ENCODE data around the gene SLC44A1. TPM values are rescaled to one million over a fixed set of nuclear protein-coding genes. Genes with fewer than 3 reads are reported as not detected.

Gene SLC44A1
- total RNA-seq, 4 donors from 2014 or later: 25.7 to 37.8 (median 28.3) TPM

GRCh38 chr9:105475302-105475701 is 230.9 kb downstream of the SLC44A1 start:
- 71% methylated on average over 2 of the region's 2 CpGs for WGBS
- Histone ChIP-seq H3K27ac (replicated peaks in 1 of 4) (no peak overlapping the region), H3K4me3 (no peak overlapping the region), H3K27me3 (no peaks in the 10 kb centered on the region), H3K36me3 (peaks cover 0 to 7% (median 6%) of the 10 kb centered on the region in 4 donors), H3K9me3 (no peaks in the 10 kb centered on the region), H3K4me1 (no peaks in the 10 kb centered on the region)
- peak in 2 of 3 experiments; percentile 12 to 29 for TF ChIP-seq CTCF (IDR thresholded peaks at IDR 0.05)
- TF ChIP-seq POLR2A (IDR thresholded peaks at IDR 0.05; ENCODE audit: low read depth): no peak
- intact Hi-C loops (cut with DNase I): no loop called here
- no peak for DNase-seq (ENCODE audit: extremely low spot score)

GRCh38 chr9:105479846-105480245 is 235.4 kb downstream of the SLC44A1 start:
- H3K27ac ChIP-seq (replicated peaks in 1 of 4): no peak overlapping the region
- H3K4me1 ChIP-seq: no peaks in the 10 kb centered on the region
- no peak overlapping the region for H3K4me3 ChIP-seq
- H3K9me3 ChIP-seq: no peaks in the 10 kb centered on the region
- no peaks in the 10 kb centered on the region for H3K36me3 ChIP-seq
- intact Hi-C loops (cut with DNase I): no loop called here
- DNase-seq (ENCODE audit: extremely low spot score): no peak
- TF ChIP-seq POLR2AphosphoS5 (IDR thresholded peaks at IDR 0.05) (no peak), CTCF (IDR thresholded peaks at IDR 0.05) (no peak), POLR2A (IDR thresholded peaks at IDR 0.05; ENCODE audit: low read depth) (no peak), EP300 (IDR thresholded peaks at IDR 0.05) (no peak)
- H3K27me3 ChIP-seq: no peaks in the 10 kb centered on the region

GRCh38 chr9:105483618-105484017 is 239.2 kb downstream of the SLC44A1 start:
- Histone ChIP-seq H3K4me1 (no peaks in the 10 kb centered on the region), H3K4me3 (no peak overlapping the region), H3K9me3 (no peaks in the 10 kb centered on the region), H3K27ac (replicated peaks in 1 of 4) (no peak overlapping the region), H3K27me3 (no peaks in the 10 kb centered on the region), H3K36me3 (peaks cover 0 to 4% (median 0%) of the 10 kb centered on the region in 4 donors)
- DNase-seq (ENCODE audit: extremely low spot score): no peak
- intact Hi-C loops (cut with DNase I): no loop called here
- no peak for TF ChIP-seq CTCF (IDR thresholded peaks at IDR 0.05)

GRCh38 chr9:105484226-105484625 is 239.8 kb downstream of the SLC44A1 start:
- 96% methylated on average over 2 of the region's 2 CpGs for WGBS
- TF ChIP-seq POLR2A (IDR thresholded peaks at IDR 0.05; ENCODE audit: low read depth) (no peak), EP300 (IDR thresholded peaks at IDR 0.05) (no peak), CTCF (IDR thresholded peaks at IDR 0.05) (no peak), POLR2AphosphoS5 (IDR thresholded peaks at IDR 0.05) (no peak)
- H3K36me3 ChIP-seq: peaks cover 0 to 4% (median 0%) of the 10 kb centered on the region in 4 donors
- H3K4me3 ChIP-seq: no peak overlapping the region
- H3K27ac ChIP-seq (replicated peaks in 1 of 4): no peak overlapping the region
- H3K27me3 ChIP-seq: no peaks in the 10 kb centered on the region
- no peaks in the 10 kb centered on the region for H3K4me1 ChIP-seq
- no peaks in the 10 kb centered on the region for H3K9me3 ChIP-seq
- intact Hi-C loops (cut with DNase I): no loop called here
- DNase-seq (ENCODE audit: extremely low spot score): no peak

GRCh38 chr9:105485131-105485530 is 240.7 kb downstream of the SLC44A1 start:
- no peaks in the 10 kb centered on the region for H3K27me3 ChIP-seq
- no peak for DNase-seq (ENCODE audit: extremely low spot score)
- H3K9me3 ChIP-seq: no peaks in the 10 kb centered on the region
- no peak for TF ChIP-seq EP300 (IDR thresholded peaks at IDR 0.05)
- TF ChIP-seq POLR2A (IDR thresholded peaks at IDR 0.05; ENCODE audit: low read depth): no peak
- no peak for TF ChIP-seq POLR2AphosphoS5 (IDR thresholded peaks at IDR 0.05)
- no peak for TF ChIP-seq CTCF (IDR thresholded peaks at IDR 0.05)
- H3K27ac ChIP-seq (replicated peaks in 1 of 4): no peak overlapping the region
- no peak overlapping the region for H3K4me3 ChIP-seq
- no peaks in the 10 kb centered on the region for H3K4me1 ChIP-seq
- H3K36me3 ChIP-seq: peaks cover 0 to 4% (median 0%) of the 10 kb centered on the region in 4 donors
- intact Hi-C loops (cut with DNase I): no loop called here

All from esophagus muscularis mucosa (tissue), 4 donors.